Dermis blood vessel endothelial cell (primary cell): Measurements from ENCODE around the gene PLEKHG4. TPM values are rescaled to one million over a fixed set of nuclear protein-coding genes. Genes with fewer than 3 reads are reported as not detected.

Source experiments
- DNase-seq: peaks from one replicate; pipeline ENCODE4 v3.0.0; 2010
- total RNA-seq: library from RNA; depleted of rRNA; stranded (reverse); fragments of >200 nt; gene quantifications from 2 replicates; pipeline ENCODE4 v1.2.3, GENCODE V29; 2014

Gene PLEKHG4
- total RNA-seq = 10.0 and 16.5 TPM in 2 replicates

- DNase-seq = peak; percentile 86
Measured at GRCh38 chr16:67279296-67280089, at the start of gene PLEKHG4. PLEKHG4 (plus strand) TSS chr16:67279532; CDS start chr16:67280045, 513 bp downstream.

GRCh38 chr16:67229906-67230808, 49.2 kb upstream of the PLEKHG4 start:
- DNase-seq = no peak

GRCh38 chr16:67230809-67231660, 48.3 kb upstream of the PLEKHG4 start:
- no peak for DNase-seq

DNA sequence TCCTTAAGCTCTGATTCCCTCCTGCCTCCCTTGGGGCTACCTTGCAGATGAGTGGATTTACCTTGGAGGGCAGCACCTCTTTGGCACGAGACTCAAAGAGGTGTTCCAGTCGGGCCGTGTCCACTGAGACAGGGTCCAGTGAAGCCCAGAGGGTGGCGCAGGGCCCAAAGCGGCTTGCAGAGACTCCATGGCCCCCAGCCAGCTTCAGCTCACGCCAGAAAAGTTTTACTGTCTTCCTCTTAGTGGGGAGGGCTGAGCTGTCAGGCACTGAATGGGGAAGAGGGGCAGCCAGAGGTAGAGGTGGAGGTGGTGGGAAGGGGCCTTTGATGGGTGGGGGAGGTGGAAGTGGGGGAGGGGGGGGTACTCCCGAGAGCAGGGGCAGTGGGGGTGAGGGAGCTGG, 45.7 kb upstream of the PLEKHG4 start:
- DNase-seq = no peak

GRCh38 chr16:67234180-67234597, 45.1 kb upstream of the PLEKHG4 start:
- no peak for DNase-seq

DNA sequence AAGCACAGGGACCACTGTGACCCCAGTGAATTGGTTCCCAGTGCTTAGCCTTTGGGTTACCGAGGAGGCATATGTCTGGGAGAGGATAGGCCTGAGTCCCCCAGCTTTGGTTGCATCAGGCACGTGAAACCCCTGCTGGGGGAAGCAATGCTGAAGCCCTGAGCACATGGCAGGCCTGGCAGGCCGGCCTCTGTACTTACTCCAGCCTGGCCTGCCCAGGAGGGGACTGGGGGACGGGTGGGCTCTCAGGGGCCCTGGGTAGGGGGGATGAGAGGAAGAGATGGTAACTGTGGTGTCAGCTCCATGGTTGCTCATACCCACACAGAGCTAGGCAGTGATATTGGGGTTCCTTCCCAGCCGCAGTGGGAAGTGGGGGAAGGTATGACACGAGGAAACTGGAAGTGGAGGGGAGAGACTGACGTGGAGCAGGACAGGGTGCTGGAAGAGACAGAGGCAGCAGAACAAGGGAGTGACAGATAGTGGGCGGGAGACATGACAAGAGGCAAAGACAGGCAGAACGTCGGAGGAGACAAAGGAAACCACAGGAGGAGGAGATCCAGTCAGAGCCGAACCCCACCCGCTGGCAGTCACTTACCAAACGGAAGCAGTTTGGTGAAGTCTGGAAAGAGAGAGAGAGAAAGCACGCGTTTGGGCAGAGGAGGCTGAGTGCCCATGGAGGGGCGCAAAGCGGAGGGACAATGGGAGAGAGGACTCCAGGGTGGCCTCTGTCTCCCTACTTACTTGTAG, 43.3 kb upstream of the PLEKHG4 start:
- no peak for DNase-seq

GRCh38 chr16:67236563-67237395, 42.6 kb upstream of the PLEKHG4 start:
- peak; percentile 67 for DNase-seq

DNA sequence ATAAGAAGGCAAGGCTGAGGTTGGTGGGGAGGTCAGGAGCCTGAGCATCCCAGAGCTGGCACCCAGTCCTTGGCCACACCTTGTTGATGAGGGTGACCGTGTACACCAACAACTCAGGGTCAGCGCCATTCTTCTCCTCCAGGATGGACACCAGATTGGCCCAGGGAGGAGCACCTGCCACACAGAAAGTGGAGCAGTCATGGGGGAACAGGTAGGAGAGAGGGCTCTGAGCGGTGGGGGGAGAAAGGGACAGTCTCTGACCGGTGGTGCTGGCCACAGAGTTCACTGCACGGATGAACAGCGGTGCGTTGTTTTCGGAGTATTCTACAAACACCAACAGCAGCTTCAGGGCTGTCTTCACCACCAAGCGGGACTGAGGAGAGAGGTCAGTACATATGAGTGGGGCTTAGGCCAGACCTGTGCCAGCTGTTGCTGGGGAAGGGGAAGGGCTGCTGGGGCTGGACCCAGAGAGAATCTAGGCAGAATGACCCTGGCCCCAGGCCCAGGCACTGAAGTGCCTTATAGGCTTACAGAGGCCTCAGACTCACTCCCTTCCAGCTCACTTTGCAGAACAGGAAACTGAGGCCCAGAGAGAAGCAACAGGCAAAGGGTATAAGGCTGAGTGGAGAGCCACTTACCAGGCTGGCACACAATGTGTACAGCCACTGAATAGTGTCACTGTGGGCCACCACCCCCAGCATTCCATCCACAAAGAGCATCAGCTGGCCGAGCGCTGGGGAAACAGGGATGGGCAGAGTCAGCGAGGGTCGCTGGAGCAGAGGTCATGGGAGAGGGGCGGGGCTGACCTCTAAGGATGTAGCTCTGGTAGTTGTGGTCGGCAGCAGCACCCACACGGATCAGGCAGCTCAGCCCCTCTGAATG, 41.7 kb upstream of the PLEKHG4 start:
- no peak for DNase-seq

DNA sequence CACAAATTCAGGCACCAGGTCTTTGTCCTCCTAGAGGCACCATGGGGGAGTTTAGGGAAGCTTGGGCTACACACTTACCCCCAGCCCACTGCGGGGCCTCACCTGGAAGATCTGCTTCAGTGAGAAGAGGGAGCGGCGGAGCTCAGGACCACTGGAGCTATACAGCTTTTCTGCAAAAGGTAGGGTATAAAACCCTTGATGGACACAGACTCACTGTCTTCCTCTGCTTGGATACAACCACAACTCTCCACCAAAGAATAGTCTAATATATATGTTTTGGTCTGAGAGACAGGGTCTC, 41.1 kb upstream of the PLEKHG4 start:
- DNase-seq = no peak

- no peak for DNase-seq
Measured at GRCh38 chr16:67238806-67239470, 40.4 kb upstream of the PLEKHG4 start.

DNA sequence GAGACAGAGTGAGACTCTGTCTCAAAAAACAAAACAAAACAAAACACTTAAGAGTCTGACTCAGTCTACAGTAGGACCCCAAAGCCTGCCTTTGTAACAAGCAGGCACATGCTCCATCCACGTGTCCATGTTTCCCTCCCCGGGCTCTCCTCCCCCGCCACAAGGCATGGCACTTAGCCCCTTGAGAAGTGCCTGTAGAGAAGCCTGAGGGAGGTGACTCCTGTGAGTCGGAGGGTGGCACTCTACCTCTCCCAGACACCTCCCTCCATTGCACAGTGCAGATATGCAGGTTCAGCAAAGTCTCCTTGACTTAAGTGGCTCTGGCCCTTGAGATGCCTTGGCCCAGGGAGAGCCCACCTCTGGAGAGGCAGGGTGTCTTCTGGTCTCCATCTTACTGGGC, 38.8 kb upstream of the PLEKHG4 start:
- no peak for DNase-seq

- DNase-seq = peak; percentile 60
Measured at GRCh38 chr16:67241008-67241900, 38.1 kb upstream of the PLEKHG4 start.

GRCh38 chr16:67242138-67242730, 37.1 kb upstream of the PLEKHG4 start:
- DNase-seq = no peak

DNA sequence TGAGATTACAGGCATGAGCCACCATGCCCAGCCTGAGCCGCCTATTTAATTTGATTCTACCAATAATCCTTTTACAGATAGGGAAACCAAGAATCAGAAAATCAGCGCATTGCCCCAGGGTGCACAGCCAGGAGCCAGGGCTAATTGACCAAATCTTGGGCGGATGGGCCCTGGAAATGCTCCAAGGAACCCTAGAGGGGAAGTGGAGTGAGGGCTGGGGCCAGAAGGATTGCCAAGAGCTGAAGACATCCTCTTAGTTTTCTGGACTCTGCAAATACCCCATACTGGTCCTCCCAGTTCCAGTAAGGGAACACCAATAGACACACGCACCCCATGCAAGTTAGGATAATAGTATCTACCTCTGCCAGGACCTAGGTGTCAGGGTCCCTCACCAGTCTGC, 35.9 kb upstream of the PLEKHG4 start:
- peak; percentile 32 for DNase-seq

DNA sequence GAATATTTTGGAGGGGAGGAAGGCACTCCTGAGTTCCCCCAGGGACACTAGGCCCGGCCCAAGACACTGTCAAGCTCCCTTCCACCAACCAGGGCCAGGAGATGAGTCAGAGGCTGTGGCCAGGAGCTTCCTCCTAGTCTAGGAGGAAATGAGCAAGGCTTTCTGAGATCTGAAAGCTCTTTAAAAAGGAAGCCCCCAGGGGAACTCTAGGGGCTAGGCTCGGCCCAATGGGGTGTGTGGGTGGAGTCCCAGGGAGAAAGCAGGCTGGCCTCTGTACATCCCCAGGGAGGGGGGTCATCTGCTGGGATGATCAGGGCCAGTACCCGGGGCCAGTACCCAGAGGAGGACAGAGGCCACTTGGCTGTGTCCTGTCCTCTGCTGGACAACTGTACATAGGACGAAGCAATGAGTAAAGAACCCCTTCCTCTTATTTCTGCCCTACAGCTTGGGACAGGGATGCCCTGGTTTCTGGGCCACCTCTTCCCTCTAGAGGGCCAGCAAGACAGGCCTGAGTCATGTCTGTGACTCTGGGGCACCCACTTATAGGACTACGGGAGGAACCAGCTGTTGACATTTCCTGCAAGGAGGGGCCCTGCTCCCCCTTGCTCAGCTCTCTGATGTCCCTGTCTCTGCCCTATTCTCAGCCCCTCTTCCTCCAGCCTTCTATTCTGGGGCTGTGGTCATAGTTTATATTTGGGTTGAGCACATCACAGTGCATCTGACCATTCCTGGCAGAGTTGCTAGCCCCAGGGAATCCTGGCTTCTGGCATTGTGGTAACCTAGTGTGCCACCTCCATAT, 34.7 kb upstream of the PLEKHG4 start:
- peak; percentile 91 for DNase-seq

GRCh38 chr16:67245186-67245585, 34.1 kb upstream of the PLEKHG4 start:
- no peak for DNase-seq

DNA sequence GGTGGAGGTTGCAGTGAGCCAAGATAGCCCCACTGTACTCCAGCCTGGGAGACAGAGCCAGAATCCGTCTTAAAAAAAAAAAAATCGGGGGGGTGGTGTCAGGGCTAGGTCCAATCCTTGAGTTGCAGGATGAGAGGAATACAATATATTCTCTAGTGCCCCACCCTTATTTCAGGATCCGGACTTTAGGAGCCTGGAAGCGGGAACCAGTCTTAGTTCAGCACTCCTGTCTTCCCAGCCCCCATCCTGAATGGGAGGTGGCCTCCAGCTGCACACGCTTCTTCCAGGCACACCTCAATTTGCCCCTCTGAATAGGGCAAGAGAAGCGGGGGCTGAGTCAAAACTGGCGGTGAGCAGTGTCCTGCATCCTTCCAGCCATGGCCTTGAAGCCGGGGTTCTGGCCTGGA, 33.7 kb upstream of the PLEKHG4 start:
- DNase-seq = no peak
